AG04450 (cell line): ENCODE data around the gene DOCK4. TPM values are rescaled to one million over a fixed set of nuclear protein-coding genes. Genes with fewer than 3 reads are reported as not detected.

Experiments used
- CTCF ChIA-PET: fragments of 300-600, 350-600 bp; formaldehyde crosslinking; extraction: SDS; loops from one replicate; lab custom pipeline; 2022; ENCODE audit warnings: antibody characterized with exemption, inconsistent platforms; lab: Charles Lee
- POLR2A ChIA-PET: fragments of 350-600 bp; formaldehyde crosslinking; extraction: SDS; loops from one replicate; lab custom pipeline; 2021; ENCODE audit warnings: antibody characterized with exemption, inconsistent platforms; lab: Yijun Ruan, JAX
- DNase-seq: peaks from one replicate; pipeline ENCODE4 v3.0.0-alpha.2; 2011; ENCODE audit warnings: low read depth, low spot score
- H3K27ac ChIP-seq: one replicate; pipeline ENCODE4 v1.5.1; 2012; ENCODE audit warnings: low read depth, low read length, control low read depth
- H3K27me3 ChIP-seq: one replicate; pipeline ENCODE4 v1.6.0; 2012; ENCODE audit warnings: low read length; ENCODE audit not compliant: control insufficient read depth, insufficient read depth
- H3K4me3 ChIP-seq: 2 replicates; pipeline ENCODE4 v1.5.1; 2011; ENCODE audit warnings: mild to moderate bottlenecking, low read depth, low read length, control low read depth
- H3K9me3 ChIP-seq: 2 replicates; pipeline ENCODE4 v1.5.1; 2012; ENCODE audit warnings: low read length; ENCODE audit not compliant: control insufficient read depth, insufficient read depth
- polyA plus RNA-seq: library from polyadenylated mRNA; depleted of rRNA; stranded (reverse); fragments of >200 nt; gene quantifications from 2 replicates; pipeline ENCODE4 v1.2.3, GENCODE V29; 2011; rRNA removed
- small RNA-seq: library from RNA; depleted of rRNA; stranded (forward); fragments of <200 nt; gene quantifications from one replicate; pipeline ENCODE3, GENCODE V24; 2012; ENCODE audit warnings: low read depth; ENCODE audit not compliant: insufficient read length
- TF ChIP-seq, protein P1 (sequence below): IDR thresholded peaks from 2 replicates; pipeline ENCODE4 v1.5.1; 2011; ENCODE audit warnings: low read depth, low read length, control low read depth, inconsistent platforms

The DOCK4 gene
- polyA plus RNA-seq, 1 experiment = 12.6 TPM

DNA sequence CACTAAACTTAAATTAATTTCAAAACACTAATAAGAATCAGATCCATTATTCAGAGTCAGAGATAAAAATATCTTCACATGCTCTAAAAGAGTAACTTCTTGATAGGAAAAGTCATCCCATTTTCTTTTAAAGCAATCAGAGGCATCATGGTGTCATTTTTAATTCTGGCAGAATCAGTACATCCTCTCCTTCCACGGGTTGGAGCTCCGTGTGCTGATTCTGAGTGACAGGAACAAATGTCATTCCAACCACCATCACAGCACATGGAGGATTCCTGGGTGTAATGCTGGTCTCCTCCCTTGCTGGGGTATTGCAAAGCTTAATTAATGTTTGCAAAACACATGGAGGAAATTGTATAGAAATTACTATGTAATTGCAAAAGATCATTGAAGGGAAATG, 529.4 kb downstream of the DOCK4 start:
- TF ChIP-seq, protein P1, sequence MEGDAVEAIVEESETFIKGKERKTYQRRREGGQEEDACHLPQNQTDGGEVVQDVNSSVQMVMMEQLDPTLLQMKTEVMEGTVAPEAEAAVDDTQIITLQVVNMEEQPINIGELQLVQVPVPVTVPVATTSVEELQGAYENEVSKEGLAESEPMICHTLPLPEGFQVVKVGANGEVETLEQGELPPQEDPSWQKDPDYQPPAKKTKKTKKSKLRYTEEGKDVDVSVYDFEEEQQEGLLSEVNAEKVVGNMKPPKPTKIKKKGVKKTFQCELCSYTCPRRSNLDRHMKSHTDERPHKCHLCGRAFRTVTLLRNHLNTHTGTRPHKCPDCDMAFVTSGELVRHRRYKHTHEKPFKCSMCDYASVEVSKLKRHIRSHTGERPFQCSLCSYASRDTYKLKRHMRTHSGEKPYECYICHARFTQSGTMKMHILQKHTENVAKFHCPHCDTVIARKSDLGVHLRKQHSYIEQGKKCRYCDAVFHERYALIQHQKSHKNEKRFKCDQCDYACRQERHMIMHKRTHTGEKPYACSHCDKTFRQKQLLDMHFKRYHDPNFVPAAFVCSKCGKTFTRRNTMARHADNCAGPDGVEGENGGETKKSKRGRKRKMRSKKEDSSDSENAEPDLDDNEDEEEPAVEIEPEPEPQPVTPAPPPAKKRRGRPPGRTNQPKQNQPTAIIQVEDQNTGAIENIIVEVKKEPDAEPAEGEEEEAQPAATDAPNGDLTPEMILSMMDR = no peak
- H3K4me3 ChIP-seq = no peak overlapping the region
- no peak overlapping the region for H3K27ac ChIP-seq
- CTCF ChIA-PET = no interaction called here
- H3K27me3 ChIP-seq = no peaks in the 10 kb centered on the region
- no peaks in the 10 kb centered on the region for H3K9me3 ChIP-seq
- POLR2A ChIA-PET = no interaction called here
- DNase-seq = no peak

Small RNA genes lying within 50 kb of the gene (small RNA-seq; reads per million reads assigned to genes)
- gene RNA5SP237 = not detected

Other genes starting within 250 kb of the DOCK4 start
- gene ZNF277, start 296 bp upstream of the DOCK4 start, polyA plus RNA-seq = 18.8 and 30.3 TPM in 2 replicates
- gene IFRD1, start 244.1 kb upstream of the DOCK4 start, polyA plus RNA-seq = 35.4 and 46.9 TPM in 2 replicates